HAP-1 (cell line): ENCODE data around the gene TMEM59L.
"Not testable (repeated sequence)": the region's sequence is repeated elsewhere in the genome, so short reads cannot be mapped to it uniquely, and the experiment has no call there.

ENCODE experiments used
- DNase-seq, 2 experiments: peaks; one replicate each; pipeline ENCODE4 v3.0.0-alpha.2; 2016 to 2020; ENCODE audit warnings: low spot score in 2 of 2
- H3K27me3 ChIP-seq: fragments of 250-450 bp; sonication (Bioruptor Pico); 2 replicates; pipeline ENCODE4 v1.5.1; 2020; ENCODE audit warnings: low read depth, mild to moderate bottlenecking, moderate library complexity
- H3K36me3 ChIP-seq: fragments of 250-450 bp; sonication (Bioruptor Pico); replicated peaks from 2 replicates; pipeline ENCODE4 v1.5.1; 2020; ENCODE audit warnings: mild to moderate bottlenecking
- H3K4me1 ChIP-seq: fragments of 250-450 bp; sonication (Bioruptor Pico); 2 replicates; pipeline ENCODE4 v1.5.1; 2020; ENCODE audit warnings: mild to moderate bottlenecking
- H3K4me3 ChIP-seq: fragments of 250-450 bp; sonication (Bioruptor Pico); 2 replicates; pipeline ENCODE4 v1.5.1; 2020; ENCODE audit warnings: mild to moderate bottlenecking, moderate library complexity
- H3K9me3 ChIP-seq: fragments of 250-450 bp; sonication (Bioruptor Pico); 2 replicates; pipeline ENCODE4 v1.5.1; 2020; ENCODE audit warnings: mild to moderate bottlenecking, moderate library complexity
- in situ Hi-C: fragments of 300-500 bp; cut with MboI; formaldehyde crosslinking; loops from 3 replicates; pipeline ENCODE4 v1.14.3; 2020; ENCODE audit warnings: low sequenced_read_pairs, inconsistent platforms, mixed read lengths

TMEM59L gene

GRCh38 chr19:18600692-18601397 lies 11.8 kb upstream of the TMEM59L start:
- H3K4me1 ChIP-seq = not testable (repeated sequence)

GRCh38 chr19:18601875-18602274 lies 10.8 kb upstream of the TMEM59L start:
- no peak for DNase-seq
- in situ Hi-C loops = no loop called here
- Histone ChIP-seq H3K4me1 (no peaks in the 10 kb centered on the region), H3K4me3 (no peak overlapping the region), H3K36me3 (no peaks in the 10 kb centered on the region), H3K9me3 (no peaks in the 10 kb centered on the region), H3K27me3 (peaks cover 21% of the 10 kb centered on the region)

More at GRCh38 chr19:18600692-18601397, 11.8 kb upstream of the TMEM59L start:
- H3K4me3 ChIP-seq, H3K9me3 ChIP-seq, H3K36me3 ChIP-seq, in situ Hi-C loops, DNase-seq: not testable (repeated sequence)
- H3K27me3 ChIP-seq = peaks cover 18% of the 10 kb centered on the region

GRCh38 chr19:18603255-18603957 lies 9.3 kb upstream of the TMEM59L start:
- H3K4me3 ChIP-seq = no peak overlapping the region
- DNase-seq = no peak
- peaks cover 34% of the 10 kb centered on the region for H3K27me3 ChIP-seq
- no peaks in the 10 kb centered on the region for H3K4me1 ChIP-seq
- H3K36me3 ChIP-seq = no peaks in the 10 kb centered on the region
- no peaks in the 10 kb centered on the region for H3K9me3 ChIP-seq
- in situ Hi-C loops = no loop called here

GRCh38 chr19:18603958-18604819 lies 8.5 kb upstream of the TMEM59L start:
- in situ Hi-C loops = no loop called here
- peaks cover 41% of the 10 kb centered on the region for H3K27me3 ChIP-seq
- H3K4me1 ChIP-seq = no peaks in the 10 kb centered on the region
- no peaks in the 10 kb centered on the region for H3K36me3 ChIP-seq
- H3K4me3 ChIP-seq = no peak overlapping the region
- no peaks in the 10 kb centered on the region for H3K9me3 ChIP-seq
- no peak for DNase-seq

- H3K36me3 ChIP-seq = no peaks in the 10 kb centered on the region
- H3K4me3 ChIP-seq = no peak overlapping the region
- H3K4me1 ChIP-seq = no peaks in the 10 kb centered on the region
- no peak for DNase-seq
- H3K9me3 ChIP-seq = no peaks in the 10 kb centered on the region
- peaks cover 47% of the 10 kb centered on the region for H3K27me3 ChIP-seq
- in situ Hi-C loops = no loop called here
Observed at GRCh38 chr19:18604820-18605159, 7.9 kb upstream of the TMEM59L start.

GRCh38 chr19:18605196-18605545 lies 7.5 kb upstream of the TMEM59L start:
- no peak for DNase-seq
- H3K4me1 ChIP-seq = no peaks in the 10 kb centered on the region
- no peaks in the 10 kb centered on the region for H3K9me3 ChIP-seq
- peaks cover 51% of the 10 kb centered on the region for H3K27me3 ChIP-seq
- no peaks in the 10 kb centered on the region for H3K36me3 ChIP-seq
- peak overlapping the region; percentile 27 for H3K4me3 ChIP-seq
- in situ Hi-C loops = no loop called here

- in situ Hi-C loops = no loop called here
- Histone ChIP-seq H3K36me3 (no peaks in the 10 kb centered on the region), H3K4me1 (no peaks in the 10 kb centered on the region), H3K4me3 (peak overlapping the region; percentile 27), H3K9me3 (no peaks in the 10 kb centered on the region), H3K27me3 (peaks cover 57% of the 10 kb centered on the region)
- DNase-seq = peak in 1 of 2 experiments; percentile 28
Observed at GRCh38 chr19:18605546-18606280, 7.0 kb upstream of the TMEM59L start.

- DNase-seq = no peak
- peaks cover under 1% of the 10 kb centered on the region; the same call in 1 of the 2 replicates for H3K4me1 ChIP-seq
- H3K4me3 ChIP-seq = peak within 1 kb of the TSS; percentile 27
- in situ Hi-C loops = no loop called here
- H3K36me3 ChIP-seq = no peaks in the 10 kb centered on the region
- H3K27me3 ChIP-seq = peaks cover 61% of the 10 kb centered on the region
- H3K9me3 ChIP-seq = no peaks in the 10 kb centered on the region
Observed at GRCh38 chr19:18606281-18607225, 6.1 kb upstream of the TMEM59L start, which contains the start of gene CRLF1. Gene CRLF1 (minus strand): TSS chr19:18606799. CDS start chr19:18606656, 143 bp downstream.

GRCh38 chr19:18607226-18608101 lies 5.2 kb upstream of the TMEM59L start:
- Histone ChIP-seq H3K4me1 (peaks cover 8% of the 10 kb centered on the region), H3K9me3 (no peaks in the 10 kb centered on the region), H3K4me3 (peak overlapping the region; percentile 17), H3K27me3 (peaks cover 70% of the 10 kb centered on the region), H3K36me3 (no peaks in the 10 kb centered on the region)
- peak in 1 of 2 experiments; percentile 41 for DNase-seq
- in situ Hi-C loops = no loop called here

GRCh38 chr19:18608102-18608804 lies 4.4 kb upstream of the TMEM59L start:
- peaks cover 71% of the 10 kb centered on the region for H3K27me3 ChIP-seq
- no peak overlapping the region for H3K4me3 ChIP-seq
- H3K9me3 ChIP-seq = no peaks in the 10 kb centered on the region
- DNase-seq = no peak
- in situ Hi-C loops = no loop called here
- peaks cover 8% of the 10 kb centered on the region for H3K4me1 ChIP-seq
- no peaks in the 10 kb centered on the region for H3K36me3 ChIP-seq

- no peaks in the 10 kb centered on the region for H3K36me3 ChIP-seq
- no peak overlapping the region for H3K4me3 ChIP-seq
- H3K4me1 ChIP-seq = peaks cover 8% of the 10 kb centered on the region
- H3K9me3 ChIP-seq = no peaks in the 10 kb centered on the region
- no peak for DNase-seq
- in situ Hi-C loops = no loop called here
- peaks cover 71% of the 10 kb centered on the region for H3K27me3 ChIP-seq
Observed at GRCh38 chr19:18608805-18609716, 3.6 kb upstream of the TMEM59L start.
